ENCODE data around the gene RBM14.

DNA sequence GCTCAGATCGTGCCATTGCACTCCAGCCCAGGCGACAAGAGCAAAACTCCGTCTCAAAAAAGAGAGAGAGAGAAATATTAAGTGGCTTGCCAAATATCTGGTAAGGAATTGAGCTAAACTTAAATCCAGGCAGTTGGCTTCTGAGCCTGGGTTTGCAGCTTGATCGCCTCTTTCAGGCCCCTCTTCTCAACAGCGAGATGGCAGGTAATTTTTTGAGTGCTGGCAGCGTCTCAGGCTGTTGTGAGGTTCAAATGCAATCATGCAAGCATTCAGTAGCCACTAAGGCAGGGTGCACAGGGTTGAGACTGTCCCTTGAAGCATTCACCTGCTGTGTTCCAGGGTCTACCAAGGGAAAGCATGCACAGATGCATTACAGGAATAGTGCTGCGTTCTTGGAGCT lies 47.4 kb upstream of the RBM14 start:
- TF ChIP-seq SIN3A (IDR thresholded peaks at IDR 0.05; ENCODE audit: low read depth, low read length) (no peak), NFYB (IDR thresholded peaks at IDR 0.05; ENCODE audit: insufficient read depth, low read depth, low read length) (no peak), EZH2 (IDR thresholded peaks at IDR 0.05; ENCODE audit: borderline replicate concordance, control insufficient read depth, low read depth, low read length) (no peak), ZNF24 (IDR thresholded peaks at IDR 0.05) (no peak), HDAC6 (IDR thresholded peaks at IDR 0.05; ENCODE audit: unreplicated experiment) (no peak), ETV6 (conservative IDR thresholded peaks at IDR 0.05 in 1 of 2, IDR thresholded peaks at IDR 0.05 in 1 of 2; ENCODE audit: borderline replicate concordance in 1 of 2, low read depth in 1 of 2) (no peak), RFX5 (IDR thresholded peaks at IDR 0.05; ENCODE audit: low read depth, low read length) (no peak), PBX3 (IDR thresholded peaks at IDR 0.05; ENCODE audit: insufficient replicate concordance, low read depth, low read length) (no peak), PAX8 (IDR thresholded peaks at IDR 0.05) (no peak), CEBPB (IDR thresholded peaks at IDR 0.05; ENCODE audit: borderline replicate concordance in 1 of 2, low read depth in 2 of 2, low read length in 2 of 2) (no peak), SUZ12 (IDR thresholded peaks at IDR 0.05; ENCODE audit: unreplicated experiment) (no peak), REST (IDR thresholded peaks at IDR 0.05; ENCODE audit: low read depth, low read length) (no peak), RCOR1 (conservative IDR thresholded peaks at IDR 0.05; ENCODE audit: low read depth, low read length) (no peak)
- TF ChIP-seq, protein P1, sequence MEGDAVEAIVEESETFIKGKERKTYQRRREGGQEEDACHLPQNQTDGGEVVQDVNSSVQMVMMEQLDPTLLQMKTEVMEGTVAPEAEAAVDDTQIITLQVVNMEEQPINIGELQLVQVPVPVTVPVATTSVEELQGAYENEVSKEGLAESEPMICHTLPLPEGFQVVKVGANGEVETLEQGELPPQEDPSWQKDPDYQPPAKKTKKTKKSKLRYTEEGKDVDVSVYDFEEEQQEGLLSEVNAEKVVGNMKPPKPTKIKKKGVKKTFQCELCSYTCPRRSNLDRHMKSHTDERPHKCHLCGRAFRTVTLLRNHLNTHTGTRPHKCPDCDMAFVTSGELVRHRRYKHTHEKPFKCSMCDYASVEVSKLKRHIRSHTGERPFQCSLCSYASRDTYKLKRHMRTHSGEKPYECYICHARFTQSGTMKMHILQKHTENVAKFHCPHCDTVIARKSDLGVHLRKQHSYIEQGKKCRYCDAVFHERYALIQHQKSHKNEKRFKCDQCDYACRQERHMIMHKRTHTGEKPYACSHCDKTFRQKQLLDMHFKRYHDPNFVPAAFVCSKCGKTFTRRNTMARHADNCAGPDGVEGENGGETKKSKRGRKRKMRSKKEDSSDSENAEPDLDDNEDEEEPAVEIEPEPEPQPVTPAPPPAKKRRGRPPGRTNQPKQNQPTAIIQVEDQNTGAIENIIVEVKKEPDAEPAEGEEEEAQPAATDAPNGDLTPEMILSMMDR (IDR thresholded peaks at IDR 0.05 in 2 of 3, conservative IDR thresholded peaks at IDR 0.05 in 1 of 3; ENCODE audit: control insufficient read depth in 2 of 3, extremely low read depth in 1 of 3, insufficient read depth in 1 of 3, low read depth in 3 of 3, low read length in 3 of 3), result no peak
